HG03439 (cell line): Measurements from ENCODE around the gene RAP1A.
"Not testable (repeated sequence)": the region's sequence is repeated elsewhere in the genome, so short reads cannot be mapped to it uniquely, and the experiment has no call there.

Experiments used
- ATAC-seq: cut with Tn5 transposase; IDR thresholded peaks from one replicate; pipeline ENCODE4 v1.9.1; 2021; ENCODE audit warnings: mild to moderate bottlenecking, moderate library complexity; ENCODE audit not compliant: unreplicated experiment

RAP1A gene

DNA sequence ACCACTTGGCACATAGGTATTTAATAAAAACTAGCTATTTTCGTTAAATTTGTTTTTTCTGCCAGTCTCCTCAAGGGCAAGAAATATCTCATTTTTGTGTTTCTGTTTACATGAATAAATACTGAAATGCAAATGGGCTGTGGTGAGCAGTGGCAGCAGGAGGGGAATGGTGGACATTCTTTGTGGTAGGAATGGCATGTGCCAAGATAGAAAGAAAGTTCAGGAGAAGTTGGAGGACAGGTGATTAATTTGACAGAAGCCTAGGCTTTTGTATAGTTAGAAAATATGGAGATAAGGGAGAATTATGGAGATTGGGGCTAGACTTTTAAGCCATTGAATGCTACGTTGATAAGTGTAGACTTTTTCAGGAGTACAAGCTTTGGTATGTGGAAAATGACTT is 8.6 kb downstream of the RAP1A start:
- no peak for ATAC-seq

DNA sequence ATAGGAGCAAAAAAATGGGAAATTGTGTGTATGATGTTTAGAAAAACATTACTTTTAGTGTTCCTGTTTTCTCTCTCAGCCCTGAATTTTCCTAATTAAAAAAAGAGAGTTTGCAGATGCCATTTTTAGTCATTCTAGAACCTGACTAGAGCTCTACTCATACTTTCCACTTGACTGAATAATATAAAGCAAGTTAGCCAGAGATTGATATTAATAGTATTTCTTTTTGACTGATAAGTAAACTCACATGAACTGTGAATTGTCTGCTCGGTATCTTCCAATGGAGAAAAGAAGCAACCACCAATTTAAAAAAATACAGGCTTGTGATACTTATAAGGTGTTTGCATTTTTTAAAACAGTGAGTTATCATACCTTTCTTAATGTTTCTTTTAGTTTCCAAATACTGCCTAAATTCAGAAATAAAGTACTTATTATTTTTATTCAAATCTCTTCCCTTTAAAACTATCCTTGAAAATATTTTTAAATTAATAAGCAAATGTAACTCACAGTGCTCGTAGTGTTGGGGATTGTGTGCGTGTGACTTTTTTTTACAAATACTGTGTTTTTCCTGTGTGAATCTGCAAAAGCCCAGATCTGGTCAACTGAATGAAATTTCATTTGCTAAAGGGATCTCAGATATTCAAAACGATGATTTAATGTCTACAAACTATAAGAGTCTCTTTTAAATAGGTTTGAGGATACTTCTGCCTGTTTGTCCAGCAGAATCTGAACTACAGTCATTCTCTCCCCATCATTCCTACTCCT is 9.8 kb downstream of the RAP1A start:
- ATAC-seq, result no peak

DNA sequence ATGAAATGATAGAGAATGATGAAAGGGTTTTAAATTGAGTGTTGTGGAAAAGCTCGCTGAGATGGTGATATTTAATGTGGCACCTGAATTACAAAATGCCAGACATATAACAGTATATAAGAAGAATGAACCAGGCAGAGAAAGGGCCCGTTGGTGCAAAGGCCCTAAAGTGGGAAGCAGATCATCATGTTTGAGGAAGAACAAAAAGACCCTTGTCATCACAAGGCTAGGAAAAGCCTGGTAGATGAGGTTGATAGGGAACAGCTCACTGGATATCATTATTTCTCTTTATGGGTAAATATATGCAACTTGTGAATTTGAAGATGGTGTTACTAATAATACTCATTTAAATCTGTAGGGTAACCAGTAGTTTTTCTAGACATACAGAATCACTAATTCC is 11.0 kb downstream of the RAP1A start:
- no peak for ATAC-seq

DNA sequence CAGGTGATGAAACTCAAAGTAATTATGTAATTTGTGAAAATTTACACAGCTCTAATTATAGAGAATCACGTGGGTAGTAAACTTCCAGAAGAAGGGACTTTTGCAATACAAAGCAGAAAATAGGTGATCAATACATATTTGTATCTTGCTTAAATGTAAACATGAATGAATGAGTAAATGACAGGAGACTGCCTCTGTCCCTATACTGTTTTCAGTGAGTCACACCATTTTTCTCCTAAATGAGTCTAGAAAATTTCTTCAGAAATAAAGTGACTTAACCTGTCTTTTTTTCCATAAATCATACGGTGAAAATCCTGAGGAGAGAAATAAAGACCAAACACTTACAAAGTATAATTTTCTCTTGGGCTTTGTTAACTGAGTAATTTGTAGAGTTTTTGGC is 11.9 kb downstream of the RAP1A start:
- ATAC-seq, result no peak

DNA sequence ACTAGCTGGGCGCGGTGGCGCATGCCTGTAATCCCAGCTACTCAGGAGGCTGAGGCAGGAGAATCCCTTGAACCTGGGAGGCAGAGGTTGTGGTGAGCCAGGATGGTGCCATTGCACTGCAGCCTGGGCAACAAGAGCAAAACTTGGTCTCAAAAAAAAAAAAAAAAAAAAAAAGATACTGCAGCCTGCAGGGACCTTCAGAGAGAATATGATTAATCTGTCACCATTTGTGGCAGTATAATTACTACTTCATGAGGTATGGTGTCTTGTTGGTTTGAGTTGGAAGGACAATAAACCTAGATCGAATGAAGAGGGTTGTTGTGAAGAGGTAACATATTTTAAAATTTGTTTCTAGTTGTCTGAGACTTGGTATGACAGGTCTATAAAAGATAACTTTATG is 13.2 kb downstream of the RAP1A start:
- not testable (repeated sequence) for ATAC-seq

DNA sequence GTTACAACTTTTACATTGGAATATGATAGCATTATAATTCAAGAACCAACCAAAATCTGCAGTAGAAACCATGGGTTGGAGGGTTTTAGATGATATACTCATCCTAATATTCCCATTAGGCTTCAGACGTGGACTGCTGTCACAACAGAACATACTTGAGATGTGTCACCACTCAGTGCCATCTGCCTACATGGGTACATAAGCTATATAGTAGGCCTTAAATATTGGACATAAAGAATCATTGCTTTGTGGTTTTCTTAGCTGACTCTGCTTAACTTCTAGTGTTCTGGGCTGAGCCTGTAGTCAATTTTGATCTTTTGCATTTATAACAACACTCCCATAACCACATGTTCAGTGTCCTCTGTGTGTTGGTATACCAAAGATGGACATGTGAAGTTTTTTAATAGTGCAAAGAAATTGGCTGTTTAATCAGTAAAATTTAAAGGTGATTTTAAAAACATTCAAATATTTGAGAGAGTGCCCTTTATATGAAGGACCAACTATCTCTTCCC is 14.2 kb downstream of the RAP1A start:
- ATAC-seq, result no peak

DNA sequence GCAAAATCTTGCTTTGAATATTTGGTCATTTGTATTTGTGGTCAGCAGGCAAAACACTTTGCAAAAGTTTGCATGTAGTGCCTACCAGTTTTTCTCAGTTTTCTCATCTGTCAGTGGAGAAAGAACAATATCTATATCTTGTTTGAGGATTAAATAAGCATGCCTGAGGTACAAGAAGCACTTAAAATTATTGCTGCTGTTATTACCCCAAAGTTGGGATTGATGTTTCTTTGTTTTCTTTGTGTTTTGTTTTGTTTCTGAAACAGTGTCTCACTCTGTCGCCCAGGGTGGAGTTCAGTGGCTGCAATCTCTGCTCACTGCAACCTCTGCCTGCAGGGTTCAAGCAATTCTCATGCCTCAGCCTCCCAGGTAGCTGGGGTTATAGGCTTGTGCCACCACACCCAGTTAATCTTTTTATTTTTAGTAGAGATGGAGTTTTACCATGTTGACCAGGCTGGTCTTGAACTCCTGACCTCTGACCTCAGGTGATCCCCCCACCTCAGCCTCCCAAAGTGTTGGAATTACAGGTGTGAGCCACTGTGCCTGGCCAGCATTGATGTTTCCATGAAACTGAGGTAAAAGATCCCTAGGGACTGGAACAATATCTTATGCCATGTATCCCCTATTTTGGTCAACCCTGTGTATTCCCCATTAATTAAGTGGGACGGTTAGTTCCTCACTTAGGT is 15.9 kb downstream of the RAP1A start:
- no peak for ATAC-seq

DNA sequence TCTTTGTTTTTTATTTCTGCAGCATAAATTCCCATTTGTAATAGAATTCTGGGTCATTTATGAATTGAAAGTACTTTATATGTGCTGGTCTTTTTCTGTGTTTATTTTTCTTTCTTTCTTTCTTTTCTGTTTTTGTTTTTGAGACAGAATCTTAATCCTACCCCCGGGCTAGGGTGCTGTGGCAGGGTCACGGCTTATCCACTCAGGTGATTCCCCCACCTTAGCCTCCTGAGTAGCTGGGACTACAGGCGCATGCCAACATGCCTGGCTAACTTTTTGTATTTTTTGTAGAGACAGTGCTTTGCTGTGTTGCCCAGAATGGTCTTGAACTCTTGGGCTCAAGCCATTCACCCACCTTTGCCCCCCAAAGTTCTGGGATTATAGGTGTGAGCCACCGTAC is 18.7 kb downstream of the RAP1A start:
- ATAC-seq, result no peak

DNA sequence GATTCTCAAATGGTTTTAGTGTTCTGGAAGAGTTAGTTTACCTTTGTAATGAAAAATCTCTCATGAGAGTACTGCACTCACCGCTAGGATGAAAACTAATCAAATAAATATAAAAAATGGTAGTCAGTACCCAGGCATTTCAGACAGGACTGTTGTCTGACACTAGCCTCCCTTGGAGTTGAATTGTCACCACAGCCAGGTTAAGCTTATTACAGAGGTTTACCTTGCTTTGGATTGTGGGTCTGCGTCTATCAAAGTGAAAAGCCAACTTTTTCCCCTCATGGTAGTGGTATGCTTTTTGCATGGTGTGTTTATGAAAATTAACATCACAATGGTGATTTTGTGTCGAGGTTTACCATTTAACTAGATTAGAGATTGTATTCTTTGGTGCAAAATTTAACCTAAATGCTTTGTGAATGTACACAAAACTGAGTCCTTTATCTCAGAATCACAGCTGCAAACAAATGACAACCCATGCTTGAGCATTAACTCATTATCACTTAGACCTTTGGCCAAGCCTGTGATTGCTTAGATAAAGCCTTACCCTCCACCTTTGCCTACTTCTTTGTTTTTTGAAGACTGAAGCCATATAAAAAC is 20.1 kb downstream of the RAP1A start:
- no peak for ATAC-seq

DNA sequence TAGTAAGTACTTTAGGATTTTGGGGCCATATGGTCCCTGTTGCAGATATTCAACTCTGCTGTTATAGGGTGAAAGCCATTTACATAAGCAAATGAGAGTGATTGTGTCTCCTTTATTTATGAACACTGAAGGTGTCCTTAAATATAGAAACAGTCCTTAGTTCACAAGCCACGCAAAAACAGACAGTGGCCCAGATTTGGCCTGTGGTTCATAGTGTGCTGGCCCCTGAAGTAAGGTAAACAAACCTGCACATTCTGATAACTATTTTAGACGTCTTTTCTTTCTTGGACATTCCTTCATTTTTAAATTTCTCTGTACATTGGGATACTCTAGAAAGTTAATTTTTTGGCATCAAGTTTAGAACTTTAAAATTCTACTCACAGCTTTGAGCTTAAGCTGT is 23.5 kb downstream of the RAP1A start:
- ATAC-seq, result no peak

DNA sequence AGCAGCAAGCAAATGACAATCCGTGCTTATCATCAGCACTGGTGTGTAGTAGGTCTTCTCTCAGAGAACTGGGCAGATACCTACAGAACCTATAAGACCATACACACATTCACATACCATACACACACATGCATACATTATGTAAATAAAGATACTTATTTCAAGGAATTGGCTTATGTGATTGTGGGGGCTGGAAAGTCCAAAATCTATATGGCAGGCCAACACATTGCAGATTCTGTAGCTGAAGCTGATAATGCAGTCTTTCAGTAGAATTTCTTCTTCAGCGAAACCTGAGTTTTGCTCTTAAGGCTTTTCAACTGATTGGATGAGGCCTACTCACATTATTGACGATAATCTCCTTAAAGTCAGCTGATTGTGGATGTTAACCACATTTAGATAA is 24.1 kb downstream of the RAP1A start:
- no peak for ATAC-seq

DNA sequence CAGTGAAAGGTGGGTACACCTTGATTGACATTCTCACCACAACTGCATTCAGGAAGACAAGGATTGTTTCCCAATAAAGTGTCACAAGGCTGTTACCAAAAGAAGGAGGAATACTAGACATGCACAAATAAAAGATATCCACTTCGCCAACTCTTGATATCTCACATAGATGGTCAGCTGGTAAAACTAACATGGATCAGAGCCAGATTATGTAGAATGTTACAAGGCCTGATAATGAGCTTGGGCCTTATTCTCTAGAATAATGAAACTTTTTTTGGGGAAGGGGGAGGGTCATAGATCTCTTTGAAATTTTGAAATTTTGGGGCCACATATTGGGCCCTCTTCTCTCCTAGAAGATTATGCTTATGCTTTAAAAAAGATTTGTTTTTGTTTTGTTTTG is 24.9 kb downstream of the RAP1A start:
- no peak for ATAC-seq

DNA sequence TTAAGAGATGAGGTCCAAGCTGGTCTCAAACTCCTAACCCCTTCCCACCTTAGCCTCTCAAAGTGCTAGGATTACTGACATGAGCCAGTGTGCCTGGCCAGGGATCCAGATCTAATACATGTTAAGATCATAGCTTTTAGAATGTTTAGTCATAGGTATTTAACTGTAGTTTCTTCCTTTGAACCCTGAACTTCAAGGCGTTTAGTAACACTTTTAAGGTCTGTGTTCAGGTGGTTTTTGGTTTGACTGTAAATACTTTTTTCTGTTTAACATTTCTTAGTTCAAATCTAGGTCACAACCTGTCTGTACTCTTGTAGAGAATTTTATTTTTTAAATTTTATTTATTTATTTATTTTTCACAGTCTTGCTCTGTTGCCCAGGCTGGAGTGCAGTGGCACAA is 28.1 kb downstream of the RAP1A start:
- ATAC-seq, result no peak

DNA sequence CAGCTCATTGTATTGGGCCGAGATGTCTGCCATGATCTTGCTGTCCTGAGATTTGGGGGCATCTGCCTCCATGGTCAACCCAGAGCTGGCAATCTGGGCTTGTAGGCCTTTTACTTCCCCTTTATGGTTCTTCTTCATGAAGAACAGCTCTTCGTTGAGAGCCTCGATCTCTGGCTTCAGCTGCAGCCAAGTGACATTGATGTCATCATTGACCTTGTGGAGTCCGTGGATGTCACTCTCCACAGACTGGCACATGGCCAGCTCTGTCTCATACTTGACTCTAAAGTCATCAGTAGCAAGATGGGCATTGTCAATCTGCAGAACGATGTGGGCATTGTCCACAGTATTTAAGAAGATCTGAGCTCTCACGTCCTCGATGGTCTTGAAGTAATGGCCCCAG is 29.2 kb downstream of the RAP1A start:
- no peak for ATAC-seq

DNA sequence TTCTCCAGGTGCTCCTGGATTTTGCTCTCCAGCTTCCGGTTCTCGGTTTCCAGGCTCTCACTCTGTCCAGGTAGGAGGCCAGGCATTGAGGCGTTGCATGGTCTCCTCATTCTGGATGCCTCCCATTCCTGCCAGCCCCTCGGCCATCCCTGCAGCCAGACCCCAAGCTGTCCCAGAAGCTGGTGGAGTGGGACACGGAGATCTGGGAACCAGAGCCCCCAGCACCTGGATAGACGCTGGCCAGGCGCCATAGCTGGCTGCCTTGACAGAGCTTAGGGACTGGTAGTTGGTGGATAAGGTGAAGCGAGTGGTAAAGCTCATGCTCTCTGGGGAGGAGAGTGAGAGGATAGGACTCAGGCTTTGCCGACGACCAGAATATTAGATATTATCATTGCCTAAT is 29.6 kb downstream of the RAP1A start:
- ATAC-seq, result no peak

DNA sequence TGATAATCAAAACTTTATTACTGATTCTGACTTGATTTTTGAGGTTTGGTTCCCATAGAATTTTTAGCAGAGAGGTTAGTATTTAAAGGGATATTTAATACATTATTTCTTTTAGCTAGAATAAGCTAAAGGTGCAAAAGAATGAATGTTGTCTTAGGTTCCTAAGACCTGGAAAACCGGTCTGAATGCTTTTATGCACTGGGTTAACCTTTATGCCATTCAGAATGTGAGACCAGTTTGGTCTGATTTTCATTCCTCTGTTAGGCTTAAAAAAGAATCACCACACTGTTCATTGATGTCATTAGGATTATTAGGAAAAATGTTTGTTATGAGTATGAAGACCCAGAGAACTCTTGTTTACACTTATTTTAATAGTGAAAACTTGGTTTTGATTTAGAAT is 30.1 kb downstream of the RAP1A start:
- ATAC-seq, result no peak

DNA sequence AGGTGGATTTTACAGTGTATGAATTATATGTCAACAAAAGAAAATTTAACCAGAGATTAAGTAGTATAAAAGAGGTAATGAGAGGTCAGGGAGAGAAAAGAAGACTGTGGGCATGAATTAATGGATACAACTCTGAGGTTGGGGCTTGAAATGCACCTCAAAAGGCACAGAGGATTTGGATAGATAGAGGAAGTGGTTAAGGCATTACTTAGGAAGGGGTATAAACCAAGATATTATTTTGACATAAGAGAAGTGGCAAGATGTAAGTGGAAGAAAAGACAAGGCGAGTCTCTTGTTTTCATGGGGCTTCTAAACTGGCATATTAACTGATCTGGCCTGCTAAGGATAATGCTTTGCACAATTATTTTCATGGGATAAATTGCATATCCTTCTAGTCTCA is 34.1 kb downstream of the RAP1A start:
- no peak for ATAC-seq

DNA sequence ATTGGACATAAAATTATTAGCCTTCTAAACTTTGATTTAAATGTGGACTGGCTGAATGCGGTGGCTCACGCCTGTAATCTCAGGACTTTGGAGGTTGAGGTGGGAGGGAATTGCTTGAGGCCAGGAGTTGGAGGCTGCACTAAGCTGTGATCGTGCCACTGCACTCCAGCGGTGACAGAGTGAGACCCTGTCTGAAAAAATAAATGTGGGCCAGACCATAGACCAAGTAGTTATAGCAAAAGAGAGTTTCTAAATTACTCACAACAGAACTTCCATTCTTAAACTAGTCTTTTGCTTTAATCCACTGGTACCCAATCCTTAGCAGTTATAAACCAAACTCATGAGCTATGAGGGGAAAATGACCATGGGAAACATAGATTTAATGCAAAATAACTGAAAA is 35.2 kb downstream of the RAP1A start:
- no peak for ATAC-seq

DNA sequence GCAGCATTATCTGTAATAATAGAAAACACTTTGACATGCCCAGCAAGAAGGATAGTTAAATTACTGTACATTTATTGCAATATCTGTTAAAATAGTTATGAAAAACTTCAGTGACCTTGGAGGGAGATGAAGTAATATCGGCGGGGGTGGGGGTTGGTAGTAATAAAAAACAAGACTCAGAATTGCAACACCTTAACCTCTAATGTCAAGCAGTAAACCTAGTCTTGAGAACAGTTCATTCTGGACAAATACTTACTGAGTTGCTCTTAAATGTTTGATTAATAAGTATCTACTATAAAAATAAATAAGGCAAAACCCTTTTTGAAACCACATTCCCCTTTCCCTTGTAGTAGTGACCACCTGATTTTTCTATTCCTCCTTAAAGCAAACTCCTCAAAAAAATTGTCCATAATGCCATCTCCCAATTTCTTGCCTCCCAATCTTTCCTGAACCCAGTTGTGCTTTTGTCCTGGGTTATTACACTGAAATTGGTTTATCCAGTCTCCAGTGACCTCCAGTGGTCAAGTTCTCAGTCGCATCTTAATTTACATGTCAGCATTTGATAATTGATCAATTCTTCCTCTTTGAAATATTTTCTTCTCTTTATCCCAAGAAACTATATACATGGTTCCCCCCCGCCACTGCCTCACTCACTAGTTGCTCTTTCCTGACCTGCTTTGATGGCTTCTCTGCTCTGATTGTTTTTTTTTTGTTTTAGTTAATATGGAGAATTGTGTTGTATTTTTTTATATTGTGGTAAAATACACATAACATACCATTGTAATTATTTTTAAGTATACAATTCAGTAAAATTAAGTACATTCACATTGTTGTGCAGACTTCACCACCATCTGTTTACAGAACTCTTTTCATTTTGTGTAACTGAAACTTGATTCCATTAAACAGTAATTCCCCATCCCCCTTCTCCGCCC is 36.8 kb downstream of the RAP1A start:
- ATAC-seq, result no peak

DNA sequence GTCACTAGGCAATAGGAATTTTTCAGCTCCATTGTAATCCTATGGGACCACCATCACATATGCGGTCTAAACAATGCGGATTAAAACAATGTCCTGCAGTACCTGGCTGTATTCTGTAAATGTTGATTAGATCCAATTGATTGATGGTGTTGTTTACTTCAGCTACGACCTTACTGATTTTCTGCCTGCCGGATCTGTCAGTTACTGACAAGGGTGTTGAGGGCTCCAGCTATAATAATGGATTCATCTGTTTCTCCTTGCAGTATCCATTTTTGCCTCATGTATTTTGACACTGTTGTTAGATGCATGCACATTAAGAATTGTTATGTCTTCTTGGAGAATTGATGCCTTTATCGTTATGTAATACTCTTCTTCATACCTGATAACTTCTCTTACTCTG is 39.0 kb downstream of the RAP1A start:
- ATAC-seq, result no peak
